GM23338 (cell line): Measurements from ENCODE around the gene AHCYL1. TPM values are rescaled to one million over a fixed set of nuclear protein-coding genes. Genes with fewer than 3 reads are reported as not detected.

ENCODE experiments used
- ATAC-seq: fragments of 200-7000 bp; cut with Tn5 transposase; 3 replicates; pipeline ENCODE4 v1.9.1; 2020
- DNase-seq: peaks from one replicate; pipeline ENCODE4 v3.0.0-alpha.2; 2015; ENCODE audit warnings: low spot score
- H2AFZ ChIP-seq: fragments of 200-600 bp; sonication (generic); 2 replicates; pipeline ENCODE4 v1.8.0; 2016; ENCODE audit warnings: antibody characterized with exemption, mild to moderate bottlenecking, moderate library complexity
- H3F3A ChIP-seq: fragments of 200-600 bp; sonication (generic); replicated peaks from 2 replicates; pipeline ENCODE4 v1.8.0; 2017; ENCODE audit warnings: antibody characterized with exemption, mixed run types, low read depth
- H3K27ac ChIP-seq: fragments of 200-600 bp; sonication (generic); 2 replicates; pipeline ENCODE4 v1.6.1; 2016; ENCODE audit warnings: low read depth
- H3K27me3 ChIP-seq: fragments of 200-600 bp; sonication (generic); 2 replicates; pipeline ENCODE4 v1.8.0; 2016; ENCODE audit warnings: mild to moderate bottlenecking, mixed run types, moderate library complexity; ENCODE audit not compliant: insufficient read depth
- H3K36me3 ChIP-seq: fragments of 200-600 bp; sonication (generic); 2 replicates; pipeline ENCODE4 v1.8.0; 2016; ENCODE audit warnings: mild to moderate bottlenecking; ENCODE audit not compliant: insufficient read depth
- H3K4me1 ChIP-seq: fragments of 200-600 bp; sonication (generic); 2 replicates; pipeline ENCODE4 v1.8.0; 2016; ENCODE audit warnings: mild to moderate bottlenecking, moderate library complexity; ENCODE audit not compliant: insufficient read depth
- H3K4me2 ChIP-seq: fragments of 200-600 bp; sonication (generic); 2 replicates; pipeline ENCODE4 v1.7.1; 2017; ENCODE audit warnings: mixed run types
- H3K4me3 ChIP-seq: fragments of 200-600 bp; sonication (generic); 2 replicates; pipeline ENCODE4 v1.6.1; 2016; ENCODE audit warnings: mixed run types
- H3K79me2 ChIP-seq: fragments of 200-600 bp; sonication (generic); replicated peaks from 2 replicates; pipeline ENCODE4 v1.8.0; 2017; ENCODE audit warnings: mild to moderate bottlenecking; ENCODE audit not compliant: insufficient read depth
- H3K9me2 ChIP-seq: fragments of 200-600 bp; sonication (generic); 2 replicates; pipeline ENCODE4 v1.8.0; 2017; ENCODE audit not compliant: insufficient read depth
- H4K20me1 ChIP-seq: fragments of 200-600 bp; sonication (generic); replicated peaks from 2 replicates; pipeline ENCODE4 v1.8.0; 2017; ENCODE audit warnings: mild to moderate bottlenecking; ENCODE audit not compliant: insufficient read depth
- H3K27ac Mint-ChIP-seq: 2 replicates; pipeline ENCODE4 v1.8.0; 2020; ENCODE audit warnings: inconsistent platforms, mild to moderate bottlenecking, moderate library complexity, mixed read lengths
- H3K27me3 Mint-ChIP-seq: 3 replicates; pipeline ENCODE4 v1.8.0; 2022; ENCODE audit warnings: low read depth, mild to moderate bottlenecking, moderate library complexity, mixed read lengths, inconsistent platforms; ENCODE audit not compliant: insufficient read depth, poor library complexity
- H3K36me3 Mint-ChIP-seq: 3 replicates; pipeline ENCODE4 v1.8.0; 2021; ENCODE audit warnings: low read depth, mild to moderate bottlenecking, inconsistent platforms, moderate library complexity, mixed read lengths
- H3K4me1 Mint-ChIP-seq: 3 replicates; pipeline ENCODE4 v1.8.0; 2020; ENCODE audit warnings: mild to moderate bottlenecking, inconsistent platforms, mixed read lengths
- H3K4me3 Mint-ChIP-seq: 3 replicates; pipeline ENCODE4 v1.8.0; 2021; ENCODE audit warnings: moderate library complexity, mild to moderate bottlenecking, inconsistent platforms, mixed read lengths
- H3K9me3 Mint-ChIP-seq: 3 replicates; pipeline ENCODE4 v1.8.0; 2020; ENCODE audit warnings: moderate library complexity, mild to moderate bottlenecking, inconsistent platforms, mixed read lengths
- CREB1 ChIP-seq: fragments of 250-450 bp; sonication (Bioruptor Pico); IDR thresholded peaks from 2 replicates; pipeline ENCODE4 v1.5.0; 2020; ENCODE audit warnings: low read depth, mild to moderate bottlenecking, moderate library complexity
- CTCF ChIP-seq, 2 experiments: fragments of 200-600 bp in 1 of 2; sonication (generic) in 1 of 2; conservative IDR thresholded peaks; 2 replicates each; pipeline versions ENCODE4 v1.5.1 to v1.6.1; 2016 to 2017; ENCODE audit warnings: antibody characterized with exemption in 2 of 2, low read depth in 2 of 2, mild to moderate bottlenecking in 2 of 2, moderate library complexity in 1 of 2
- EZH2 ChIP-seq: fragments of 200-600 bp; sonication (generic); IDR thresholded peaks from one replicate; pipeline ENCODE4 v1.8.0; 2017; ENCODE audit warnings: antibody characterized with exemption, mild to moderate bottlenecking, low read depth; ENCODE audit not compliant: unreplicated experiment
- EZH2phosphoT487 ChIP-seq: fragments of 200-600 bp; sonication (generic); IDR thresholded peaks from one replicate; pipeline ENCODE4 v1.8.1; 2018; ENCODE audit warnings: antibody characterized with exemption; ENCODE audit not compliant: unreplicated experiment
- JUNB ChIP-seq: IDR thresholded peaks from one replicate; pipeline ENCODE4 v1.6.1; 2016; ENCODE audit warnings: antibody characterized with exemption; ENCODE audit not compliant: unreplicated experiment
- NANOG ChIP-seq: IDR thresholded peaks from 2 replicates; pipeline ENCODE4 v1.6.1; 2016; ENCODE audit warnings: antibody characterized with exemption, borderline replicate concordance
- POLR2AphosphoS5 ChIP-seq: IDR thresholded peaks from 2 replicates; pipeline ENCODE4 v1.6.1; 2016; ENCODE audit warnings: antibody characterized with exemption, low read depth
- REST ChIP-seq: IDR thresholded peaks from one replicate; pipeline ENCODE4 v1.6.1; 2018; ENCODE audit warnings: antibody characterized with exemption; ENCODE audit not compliant: unreplicated experiment
- STAT1 ChIP-seq: IDR thresholded peaks from one replicate; pipeline ENCODE4 v1.6.1; 2016; ENCODE audit warnings: antibody characterized with exemption; ENCODE audit not compliant: unreplicated experiment
- ZNF114 ChIP-seq: fragments of 250-450 bp; sonication (Bioruptor Pico); IDR thresholded peaks from 2 replicates; pipeline ENCODE4 v1.5.0; 2020; ENCODE audit warnings: mild to moderate bottlenecking, moderate library complexity
- ZNF331 ChIP-seq: fragments of 250-450 bp; sonication (Bioruptor Pico); IDR thresholded peaks from 2 replicates; pipeline ENCODE4 v1.5.0; 2020; ENCODE audit warnings: low read depth, mild to moderate bottlenecking, moderate library complexity
- polyA plus RNA-seq: library from polyadenylated mRNA; unstranded; fragments of >200 nt; fragmentation: Nextera tagmentation; extraction: Ambion mirVana; gene quantifications from 2 replicates; pipeline ENCODE4 v1.2.1, GENCODE V29; 2016
- total RNA-seq: library from RNA; depleted of rRNA; stranded (reverse); fragments of >200 nt; shearing (Covaris generic); gene quantifications from 2 replicates; pipeline ENCODE4 v1.2.3, GENCODE V29; 2014

AHCYL1 gene
- total and polyA plus RNA-seq, 2 experiments from 2014 or later, result 63.3 to 70.0 TPM

DNA sequence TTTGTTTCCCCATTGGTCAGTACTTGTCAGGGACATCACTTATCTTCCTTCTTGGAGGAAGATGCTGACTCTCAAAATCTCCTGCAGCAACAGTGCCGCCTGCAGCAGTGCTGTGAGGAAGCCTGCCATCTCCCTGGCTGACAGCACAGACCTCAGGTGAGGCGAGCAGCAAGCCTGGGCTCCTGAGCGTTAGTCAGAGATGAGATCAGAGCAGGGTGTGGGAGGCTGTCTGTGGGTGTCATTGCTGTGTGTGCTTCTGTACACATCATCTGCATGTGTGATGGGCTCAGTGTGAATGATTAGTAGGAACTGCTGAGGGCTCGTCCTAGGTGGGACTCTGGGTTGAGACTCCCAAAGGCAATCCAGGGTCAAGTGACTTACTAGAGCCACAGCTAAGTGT is 56.0 kb downstream of the AHCYL1 start:
- H2AFZ ChIP-seq, result no peak overlapping the region
- H3K9me3 Mint-ChIP-seq, result no peaks in the 10 kb centered on the region
- no peak overlapping the region for H3K4me2 ChIP-seq
- H4K20me1 ChIP-seq, result peaks cover 14% of the 10 kb centered on the region
- H3K27ac Mint-ChIP-seq, result no peak overlapping the region
- no peak for TF ChIP-seq POLR2AphosphoS5
- TF ChIP-seq EZH2phosphoT487, result no peak
- TF ChIP-seq STAT1, result no peak
- TF ChIP-seq ZNF331, result no peak
- TF ChIP-seq JUNB, result no peak
- no peak for TF ChIP-seq CREB1 (CRISPR knock-in tag)
- no peak for TF ChIP-seq REST
- no peak for TF ChIP-seq CTCF (conservative IDR thresholded peaks at IDR 0.05; ENCODE audit: low read depth in 2 of 2)
- no peak for TF ChIP-seq NANOG
- no peak for TF ChIP-seq EZH2
- DNase-seq (no peak), ATAC-seq (no peak)
- H3K27me3 Mint-ChIP-seq, result no peaks in the 10 kb centered on the region
- peaks cover 79% of the 10 kb centered on the region for H3K36me3 Mint-ChIP-seq
- H3K27me3 ChIP-seq, result no peaks in the 10 kb centered on the region
- peaks cover 4% of the 10 kb centered on the region; the same call in 2 of the 3 replicates for H3K4me1 Mint-ChIP-seq
- peaks cover 42% of the 10 kb centered on the region for H3K36me3 ChIP-seq
- H3K9me2 ChIP-seq, result no peaks in the 10 kb centered on the region
- H3K27ac ChIP-seq, result no peak overlapping the region
- H3K4me3 ChIP-seq, result no peak overlapping the region
- H3K4me1 ChIP-seq, result peaks cover 7% of the 10 kb centered on the region
- no peak overlapping the region for H3K4me3 Mint-ChIP-seq
- H3K79me2 ChIP-seq, result peaks cover 22% of the 10 kb centered on the region
- no peaks in the 10 kb centered on the region; the same call in 1 of the 2 replicates for H3F3A ChIP-seq

- Mint-ChIP-seq H3K9me3 (no peaks in the 10 kb centered on the region), H3K4me1 (no peaks in the 10 kb centered on the region)
- no peak for TF ChIP-seq POLR2AphosphoS5
- no peak for TF ChIP-seq STAT1
- TF ChIP-seq NANOG, result no peak
- TF ChIP-seq ZNF114 (CRISPR knock-in tag), result no peak
- TF ChIP-seq JUNB, result no peak
- TF ChIP-seq CTCF (conservative IDR thresholded peaks at IDR 0.05; ENCODE audit: low read depth in 2 of 2), result no peak
- no peak for TF ChIP-seq EZH2phosphoT487
- TF ChIP-seq EZH2, result no peak
Measured at GRCh38 chr1:110043016-110043415, 58.5 kb downstream of the AHCYL1 start.

More at GRCh38 chr1:110043016-110043415, 58.5 kb downstream of the AHCYL1 start:
- no peak overlapping the region for H3K27ac Mint-ChIP-seq
- DNase-seq (no peak), ATAC-seq (no peak)
- no peaks in the 10 kb centered on the region for H3K27me3 Mint-ChIP-seq
- no peak overlapping the region for H2AFZ ChIP-seq
- no peaks in the 10 kb centered on the region for H3K4me1 ChIP-seq
- H3K27me3 ChIP-seq, result no peaks in the 10 kb centered on the region
- H3K4me2 ChIP-seq, result no peak overlapping the region
- no peaks in the 10 kb centered on the region for H3F3A ChIP-seq
- H3K4me3 Mint-ChIP-seq, result no peak overlapping the region
- peaks cover 59% of the 10 kb centered on the region for H3K36me3 ChIP-seq
- H3K79me2 ChIP-seq, result no peaks in the 10 kb centered on the region
- H4K20me1 ChIP-seq, result peaks cover 3% of the 10 kb centered on the region; the same call in 1 of the 2 replicates
- peaks cover 92% of the 10 kb centered on the region for H3K36me3 Mint-ChIP-seq
- H3K27ac ChIP-seq, result no peak overlapping the region
- no peaks in the 10 kb centered on the region for H3K9me2 ChIP-seq
- no peak overlapping the region for H3K4me3 ChIP-seq
